Measurements from ENCODE around the gene ANGPTL2.

ANGPTL2 gene

GRCh38 chr9:127091526-127091925 is 30.9 kb downstream of the ANGPTL2 start:
- DNase-seq, result no peak
- H3K4me2 ChIP-seq (ENCODE audit: insufficient read depth, low read length), result no peak overlapping the region
- H3K4me3 ChIP-seq (ENCODE audit: low read depth in 1 of 2, low read length in 2 of 2), result no peak overlapping the region
- no peaks in the 10 kb centered on the region for H3K4me1 ChIP-seq (ENCODE audit: insufficient read depth, low read length)
- H3K27me3 ChIP-seq (ENCODE audit: insufficient read depth, low read length, poor library complexity), result peaks cover 17% of the 10 kb centered on the region
- no peaks in the 10 kb centered on the region for H3K9me3 ChIP-seq (ENCODE audit: insufficient read depth, low read length, severe bottlenecking)
- no peak overlapping the region for H2AFZ ChIP-seq (ENCODE audit: low read depth, low read length)
- TF ChIP-seq, protein P1, sequence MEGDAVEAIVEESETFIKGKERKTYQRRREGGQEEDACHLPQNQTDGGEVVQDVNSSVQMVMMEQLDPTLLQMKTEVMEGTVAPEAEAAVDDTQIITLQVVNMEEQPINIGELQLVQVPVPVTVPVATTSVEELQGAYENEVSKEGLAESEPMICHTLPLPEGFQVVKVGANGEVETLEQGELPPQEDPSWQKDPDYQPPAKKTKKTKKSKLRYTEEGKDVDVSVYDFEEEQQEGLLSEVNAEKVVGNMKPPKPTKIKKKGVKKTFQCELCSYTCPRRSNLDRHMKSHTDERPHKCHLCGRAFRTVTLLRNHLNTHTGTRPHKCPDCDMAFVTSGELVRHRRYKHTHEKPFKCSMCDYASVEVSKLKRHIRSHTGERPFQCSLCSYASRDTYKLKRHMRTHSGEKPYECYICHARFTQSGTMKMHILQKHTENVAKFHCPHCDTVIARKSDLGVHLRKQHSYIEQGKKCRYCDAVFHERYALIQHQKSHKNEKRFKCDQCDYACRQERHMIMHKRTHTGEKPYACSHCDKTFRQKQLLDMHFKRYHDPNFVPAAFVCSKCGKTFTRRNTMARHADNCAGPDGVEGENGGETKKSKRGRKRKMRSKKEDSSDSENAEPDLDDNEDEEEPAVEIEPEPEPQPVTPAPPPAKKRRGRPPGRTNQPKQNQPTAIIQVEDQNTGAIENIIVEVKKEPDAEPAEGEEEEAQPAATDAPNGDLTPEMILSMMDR (IDR thresholded peaks at IDR 0.05; ENCODE audit: borderline replicate concordance, extremely low read depth, low read length, poor library complexity, severe bottlenecking), result no peak
- no peak for TF ChIP-seq EZH2 (IDR thresholded peaks at IDR 0.05; ENCODE audit: borderline replicate concordance, low read depth, low read length, severe bottlenecking)
- H3K9ac ChIP-seq (ENCODE audit: low read depth, low read length), result no peak overlapping the region
- peaks cover 17% of the 10 kb centered on the region; the same call in 1 of the 2 replicates for H4K20me1 ChIP-seq (ENCODE audit: insufficient read depth, low read length)
- no peaks in the 10 kb centered on the region for H3K36me3 ChIP-seq (ENCODE audit: insufficient read depth, low read length)
- no peak overlapping the region for H3K27ac ChIP-seq (ENCODE audit: low read length)
- no peaks in the 10 kb centered on the region for H3K79me2 ChIP-seq (ENCODE audit: insufficient read depth, low read length)
- ATAC-seq (ENCODE audit: insufficient read depth, low read depth), result no peak

DNA sequence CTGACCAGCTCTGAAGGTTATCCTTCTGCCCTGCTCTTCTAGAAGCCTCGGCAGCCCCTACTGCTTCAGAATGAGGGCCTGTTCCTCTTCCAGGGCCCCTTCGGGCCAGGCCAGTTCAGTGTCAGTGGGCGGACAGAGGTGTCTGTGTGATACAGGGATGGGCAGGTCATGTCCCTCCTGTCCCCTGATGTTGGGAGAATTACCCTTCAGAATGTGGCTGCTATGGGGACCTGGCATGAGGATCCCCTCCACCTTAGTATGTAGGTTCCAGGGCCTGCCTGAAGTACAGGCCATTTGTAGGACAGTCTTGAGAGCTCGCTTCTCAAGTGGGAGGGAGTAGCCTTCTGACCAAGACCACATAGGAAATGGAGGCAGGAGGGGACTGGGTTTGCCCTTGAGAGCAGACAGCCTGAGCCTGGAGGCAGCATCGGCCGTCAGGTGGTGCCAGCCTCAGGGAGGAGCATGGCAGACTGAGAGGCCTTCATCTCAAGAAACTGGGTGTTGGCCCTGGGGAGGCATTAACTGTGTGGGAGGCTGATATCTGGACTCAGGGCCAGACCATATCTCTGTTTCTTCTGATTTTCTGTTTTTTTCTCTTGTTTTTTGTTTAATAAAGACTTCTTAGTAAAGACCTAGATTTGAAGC is 32.0 kb downstream of the ANGPTL2 start:
- H3K4me2 ChIP-seq (ENCODE audit: insufficient read depth, low read length), result no peak overlapping the region
- TF ChIP-seq, protein P1 (IDR thresholded peaks at IDR 0.05; ENCODE audit: borderline replicate concordance, extremely low read depth, low read length, poor library complexity, severe bottlenecking), result no peak
- no peak for TF ChIP-seq EZH2 (IDR thresholded peaks at IDR 0.05; ENCODE audit: borderline replicate concordance, low read depth, low read length, severe bottlenecking)

DNA sequence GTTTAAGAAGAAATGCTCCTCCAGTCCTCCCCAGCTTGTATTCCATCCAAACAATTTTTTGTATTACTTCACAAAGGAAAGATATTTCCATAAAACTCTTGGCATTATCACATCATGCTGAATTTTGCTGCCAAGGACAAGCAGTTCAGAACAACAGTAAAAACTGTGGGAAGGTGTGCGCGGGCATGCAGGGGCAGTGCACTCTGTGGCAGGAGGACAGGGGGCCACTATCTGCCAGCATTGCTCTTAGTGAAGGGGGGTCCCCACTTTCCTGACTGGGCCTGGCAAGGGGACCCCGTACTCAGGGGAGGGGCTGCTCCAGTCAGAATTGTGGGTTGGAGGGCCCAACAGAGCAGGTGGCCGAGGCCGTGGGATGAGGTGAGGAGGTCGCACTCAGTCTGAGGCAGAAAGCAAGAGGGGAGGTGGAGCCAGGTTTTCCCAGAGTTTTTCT is 32.8 kb downstream of the ANGPTL2 start:
- no peaks in the 10 kb centered on the region for H3K36me3 ChIP-seq (ENCODE audit: insufficient read depth, low read length)

More for the DNA sequence above, 32.0 kb downstream of the ANGPTL2 start:
- H3K9ac ChIP-seq (ENCODE audit: low read depth, low read length), result no peak overlapping the region
- peaks cover 15% of the 10 kb centered on the region; the same call in 1 of the 2 replicates for H4K20me1 ChIP-seq (ENCODE audit: insufficient read depth, low read length)
- ATAC-seq (ENCODE audit: insufficient read depth, low read depth) (no peak), DNase-seq (no peak)
- H2AFZ ChIP-seq (ENCODE audit: low read depth, low read length), result no peak overlapping the region
- no peak overlapping the region for H3K4me3 ChIP-seq (ENCODE audit: low read depth in 1 of 2, low read length in 2 of 2)
- H3K27ac ChIP-seq (ENCODE audit: low read length), result no peak overlapping the region
- H3K9me3 ChIP-seq (ENCODE audit: insufficient read depth, low read length, severe bottlenecking), result no peaks in the 10 kb centered on the region
- no peaks in the 10 kb centered on the region for H3K79me2 ChIP-seq (ENCODE audit: insufficient read depth, low read length)
- H3K27me3 ChIP-seq (ENCODE audit: insufficient read depth, low read length, poor library complexity), result peaks cover 22% of the 10 kb centered on the region
- no peaks in the 10 kb centered on the region for H3K4me1 ChIP-seq (ENCODE audit: insufficient read depth, low read length)
- no peaks in the 10 kb centered on the region for H3K36me3 ChIP-seq (ENCODE audit: insufficient read depth, low read length)

More for the DNA sequence above, 32.8 kb downstream of the ANGPTL2 start:
- DNase-seq (no peak), ATAC-seq (ENCODE audit: insufficient read depth, low read depth) (no peak)
- TF ChIP-seq, protein P1 (IDR thresholded peaks at IDR 0.05; ENCODE audit: borderline replicate concordance, extremely low read depth, low read length, poor library complexity, severe bottlenecking), result no peak
- no peak for TF ChIP-seq EZH2 (IDR thresholded peaks at IDR 0.05; ENCODE audit: borderline replicate concordance, low read depth, low read length, severe bottlenecking)
- Histone ChIP-seq H4K20me1 (ENCODE audit: insufficient read depth, low read length) (peaks cover 15% of the 10 kb centered on the region; the same call in 1 of the 2 replicates), H3K27me3 (ENCODE audit: insufficient read depth, low read length, poor library complexity) (peaks cover 29% of the 10 kb centered on the region), H3K27ac (ENCODE audit: low read length) (no peak overlapping the region), H3K4me3 (ENCODE audit: low read depth in 1 of 2, low read length in 2 of 2) (no peak overlapping the region), H3K9ac (ENCODE audit: low read depth, low read length) (no peak overlapping the region), H2AFZ (ENCODE audit: low read depth, low read length) (no peak overlapping the region), H3K79me2 (ENCODE audit: insufficient read depth, low read length) (no peaks in the 10 kb centered on the region), H3K4me1 (ENCODE audit: insufficient read depth, low read length) (no peaks in the 10 kb centered on the region), H3K4me2 (ENCODE audit: insufficient read depth, low read length) (no peak overlapping the region), H3K9me3 (ENCODE audit: insufficient read depth, low read length, severe bottlenecking) (no peaks in the 10 kb centered on the region)

All from DND-41 (cell line).